Ascending aorta (tissue), 2 donors: ENCODE results near the gene CAMK2D. TPM values are rescaled to one million over a fixed set of nuclear protein-coding genes. Genes with fewer than 3 reads are reported as not detected.

Experiments used
- DNase-seq, 2 donors: peaks; one replicate each; pipeline ENCODE4 v3.0.0-alpha.2; 2019; ENCODE audit warnings: low spot score in 2 of 2
- H3K27ac ChIP-seq, 2 donors: fragments of 200-600 bp; sonication (generic); one replicate each; pipeline ENCODE4 v1.5.1; 2016 to 2017; ENCODE audit warnings: mild to moderate bottlenecking in 1 of 2
- H3K27me3 ChIP-seq: fragments of 200-600 bp; sonication (generic); one replicate; pipeline ENCODE4 v1.5.1; 2017
- H3K36me3 ChIP-seq, 2 donors: fragments of 200-600 bp; sonication (generic); one replicate each; pipeline ENCODE4 v1.5.1; 2016
- H3K4me1 ChIP-seq, 2 donors: fragments of 200-600 bp; sonication (generic); one replicate each; pipeline ENCODE4 v1.5.1; 2016 to 2017; ENCODE audit warnings: mild to moderate bottlenecking in 1 of 2
- H3K4me3 ChIP-seq, 2 donors: fragments of 200-600 bp; sonication (generic); one replicate each; pipeline ENCODE4 v1.5.1; 2016 to 2017; ENCODE audit warnings: mild to moderate bottlenecking in 1 of 2
- H3K9me3 ChIP-seq, 2 donors: fragments of 200-600 bp; sonication (generic); one replicate each; pipeline ENCODE4 v1.5.1; 2016
- CTCF ChIP-seq, 3 experiments: fragments of 200-600 bp in 2 of 3; fragments of 450-650 bp in 1 of 3; sonication (generic) in 2 of 3; IDR thresholded peaks; one replicate each; pipeline ENCODE4 v1.5.1; 2016 to 2019; ENCODE audit warnings: antibody characterized with exemption in 3 of 3, mild to moderate bottlenecking in 1 of 3, moderate library complexity in 1 of 3
- intact Hi-C: fragments of 100-400 bp; cut with DNase I; formaldehyde crosslinking; loops from one replicate; pipeline ENCODE4 v1.15.1; 2023
- total RNA-seq: library from RNA; depleted of rRNA; stranded (reverse); fragments of >200 nt; gene quantifications from one replicate; pipeline ENCODE4 v1.1.0, GENCODE V29; 2016

CAMK2D gene
- total RNA-seq, 1 donor from 2014 or later, result 23.8 TPM

- H3K27ac ChIP-seq, result no peak overlapping the region
- intact Hi-C loops, result no loop called here
- H3K27me3 ChIP-seq, result no peaks in the 10 kb centered on the region
- no peaks in the 10 kb centered on the region for H3K4me1 ChIP-seq
- no peak for TF ChIP-seq CTCF (IDR thresholded peaks at IDR 0.05)
- no peak overlapping the region for H3K4me3 ChIP-seq
- DNase-seq, result no peak
- peaks cover 3 to 18% of the 10 kb centered on the region in 2 donors for H3K9me3 ChIP-seq
- H3K36me3 ChIP-seq, result no peaks in the 10 kb centered on the region
Observed at GRCh38 chr4:113419631-113420030, 341.9 kb downstream of the CAMK2D start.

- intact Hi-C loops, result no loop called here
- peaks cover 0 to 4% of the 10 kb centered on the region in 2 donors for H3K4me1 ChIP-seq
- no peaks in the 10 kb centered on the region for H3K27me3 ChIP-seq
- DNase-seq, result peak in 1 of 2 donors; percentile 67
- no peak overlapping the region for H3K4me3 ChIP-seq
- no peak overlapping the region for H3K27ac ChIP-seq
- peaks cover 0 to 5% of the 10 kb centered on the region in 2 donors for H3K9me3 ChIP-seq
- no peaks in the 10 kb centered on the region for H3K36me3 ChIP-seq
- TF ChIP-seq CTCF (IDR thresholded peaks at IDR 0.05), result no peak
Observed at GRCh38 chr4:113411496-113411938, 350.0 kb downstream of the CAMK2D start.

GRCh38 chr4:113410686-113411085 is 350.9 kb downstream of the CAMK2D start:
- no peaks in the 10 kb centered on the region for H3K36me3 ChIP-seq
- H3K9me3 ChIP-seq, result no peaks in the 10 kb centered on the region
- H3K27ac ChIP-seq, result no peak overlapping the region
- no peak for TF ChIP-seq CTCF (IDR thresholded peaks at IDR 0.05)
- intact Hi-C loops, result no loop called here
- no peak overlapping the region for H3K4me3 ChIP-seq
- peaks cover 0 to 4% of the 10 kb centered on the region in 2 donors for H3K4me1 ChIP-seq
- no peak for DNase-seq
- H3K27me3 ChIP-seq, result no peaks in the 10 kb centered on the region

- Histone ChIP-seq H3K36me3 (no peaks in the 10 kb centered on the region), H3K27ac (no peak overlapping the region), H3K27me3 (no peaks in the 10 kb centered on the region), H3K4me1 (peaks cover 0 to 10% of the 10 kb centered on the region in 2 donors), H3K9me3 (no peaks in the 10 kb centered on the region), H3K4me3 (no peak overlapping the region)
- TF ChIP-seq CTCF (IDR thresholded peaks at IDR 0.05), result no peak
- intact Hi-C loops, result no loop called here
- DNase-seq, result no peak
Observed at GRCh38 chr4:113409181-113409580, 352.4 kb downstream of the CAMK2D start.

GRCh38 chr4:113407409-113407808 is 354.1 kb downstream of the CAMK2D start:
- Histone ChIP-seq H3K27me3 (no peaks in the 10 kb centered on the region), H3K4me1 (peaks cover 0 to 16% of the 10 kb centered on the region in 2 donors), H3K36me3 (no peaks in the 10 kb centered on the region), H3K27ac (no peak overlapping the region), H3K9me3 (no peaks in the 10 kb centered on the region), H3K4me3 (no peak overlapping the region)
- no peak for TF ChIP-seq CTCF (IDR thresholded peaks at IDR 0.05)
- intact Hi-C loops, result no loop called here
- DNase-seq, result no peak

GRCh38 chr4:113406723-113407016 is 354.9 kb downstream of the CAMK2D start:
- no peak for TF ChIP-seq CTCF (IDR thresholded peaks at IDR 0.05)
- H3K27ac ChIP-seq, result no peak overlapping the region
- no peaks in the 10 kb centered on the region for H3K36me3 ChIP-seq
- H3K9me3 ChIP-seq, result no peaks in the 10 kb centered on the region
- intact Hi-C loops, result no loop called here
- H3K4me1 ChIP-seq, result peaks cover 0 to 16% of the 10 kb centered on the region in 2 donors
- no peaks in the 10 kb centered on the region for H3K27me3 ChIP-seq
- no peak overlapping the region for H3K4me3 ChIP-seq
- DNase-seq, result no peak
